Measurements from ENCODE around the gene ABHD16A.

ABHD16A gene

DNA sequence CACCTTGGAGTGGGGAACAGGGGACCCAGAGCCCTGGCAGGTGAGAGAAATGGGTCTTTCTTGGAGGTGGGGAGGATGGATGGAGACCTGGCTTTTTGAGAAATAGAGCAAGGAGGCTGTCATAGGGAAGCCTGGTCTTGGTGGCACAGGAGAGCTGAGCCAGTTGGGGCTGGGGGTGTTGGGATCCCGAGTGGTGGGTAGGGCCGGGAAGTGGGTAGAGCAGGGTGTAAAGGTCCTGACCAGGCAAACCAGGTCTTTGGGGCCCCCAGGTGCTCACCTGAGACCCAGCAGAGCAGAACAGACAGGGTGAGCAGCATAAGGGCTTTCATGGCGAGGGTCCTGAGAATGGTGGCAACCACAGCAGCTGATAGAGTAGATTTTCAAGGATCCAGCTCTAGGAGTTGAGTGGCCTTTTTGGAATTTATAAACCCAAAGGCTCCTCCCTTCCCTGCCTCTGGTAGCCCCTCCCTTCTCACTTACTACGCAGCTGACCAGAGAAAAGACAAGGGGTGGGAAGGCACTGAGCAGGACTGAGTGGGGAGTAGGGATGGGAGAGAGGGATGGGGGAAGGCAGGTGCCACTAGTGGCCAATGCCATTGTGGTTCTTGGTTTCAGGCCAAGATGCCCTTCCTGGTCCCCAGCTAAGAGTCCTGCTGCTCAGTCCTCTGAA, 18.4 kb upstream of the ABHD16A start, which contains the start of gene LY6G6C:
Gene LY6G6C, minus strand, starts transcription at position 396 of the 670 bp plus-strand sequence. Its CDS starts 67 bp downstream, at position 329.
- TF ChIP-seq, protein P1, sequence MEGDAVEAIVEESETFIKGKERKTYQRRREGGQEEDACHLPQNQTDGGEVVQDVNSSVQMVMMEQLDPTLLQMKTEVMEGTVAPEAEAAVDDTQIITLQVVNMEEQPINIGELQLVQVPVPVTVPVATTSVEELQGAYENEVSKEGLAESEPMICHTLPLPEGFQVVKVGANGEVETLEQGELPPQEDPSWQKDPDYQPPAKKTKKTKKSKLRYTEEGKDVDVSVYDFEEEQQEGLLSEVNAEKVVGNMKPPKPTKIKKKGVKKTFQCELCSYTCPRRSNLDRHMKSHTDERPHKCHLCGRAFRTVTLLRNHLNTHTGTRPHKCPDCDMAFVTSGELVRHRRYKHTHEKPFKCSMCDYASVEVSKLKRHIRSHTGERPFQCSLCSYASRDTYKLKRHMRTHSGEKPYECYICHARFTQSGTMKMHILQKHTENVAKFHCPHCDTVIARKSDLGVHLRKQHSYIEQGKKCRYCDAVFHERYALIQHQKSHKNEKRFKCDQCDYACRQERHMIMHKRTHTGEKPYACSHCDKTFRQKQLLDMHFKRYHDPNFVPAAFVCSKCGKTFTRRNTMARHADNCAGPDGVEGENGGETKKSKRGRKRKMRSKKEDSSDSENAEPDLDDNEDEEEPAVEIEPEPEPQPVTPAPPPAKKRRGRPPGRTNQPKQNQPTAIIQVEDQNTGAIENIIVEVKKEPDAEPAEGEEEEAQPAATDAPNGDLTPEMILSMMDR (IDR thresholded peaks at IDR 0.05; ENCODE audit: control insufficient read depth, insufficient read depth, low read depth, low read length, missing control alignments) = no peak
- no peak for DNase-seq (ENCODE audit: low read depth)
- H3K4me3 ChIP-seq (ENCODE audit: control insufficient read depth, low read depth, low read length) = no peak within 1 kb of the TSS

- DNase-seq (ENCODE audit: low read depth) = no peak
- TF ChIP-seq, protein P1 (IDR thresholded peaks at IDR 0.05; ENCODE audit: control insufficient read depth, insufficient read depth, low read depth, low read length, missing control alignments) = no peak
- no peak overlapping the region for H3K4me3 ChIP-seq (ENCODE audit: control insufficient read depth, low read depth, low read length)
These were observed 17.2 kb upstream of the ABHD16A start for GRCh38 chr6:31720196-31720770.

DNA sequence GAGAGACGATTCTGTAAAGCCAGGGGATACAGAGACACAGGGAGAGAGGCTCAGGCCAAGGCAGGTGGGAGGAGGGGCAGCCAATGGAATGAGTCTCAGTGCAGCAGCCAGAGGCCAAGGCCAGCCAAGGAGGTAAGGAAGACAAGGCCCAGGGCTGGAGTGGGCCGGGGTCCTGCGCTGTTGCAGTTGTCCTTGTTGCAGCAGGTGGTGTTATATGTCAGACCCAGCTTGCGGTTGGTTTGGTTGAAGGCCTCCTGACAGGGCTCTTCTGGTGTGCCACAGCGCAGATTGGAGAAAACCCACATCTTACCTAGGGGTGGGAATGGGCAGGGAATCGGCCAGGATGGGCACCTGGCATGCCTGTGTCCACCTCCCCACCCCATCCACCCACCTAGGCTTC, 15.9 kb upstream of the ABHD16A start:
- DNase-seq (ENCODE audit: low read depth) = no peak
- TF ChIP-seq, protein P1 (IDR thresholded peaks at IDR 0.05; ENCODE audit: control insufficient read depth, insufficient read depth, low read depth, low read length, missing control alignments) = no peak
- H3K4me3 ChIP-seq (ENCODE audit: control insufficient read depth, low read depth, low read length) = no peak overlapping the region

GRCh38 chr6:31718265-31718664, 15.1 kb upstream of the ABHD16A start:
- DNase-seq (ENCODE audit: low read depth) = no peak
- H3K4me3 ChIP-seq (ENCODE audit: control insufficient read depth, low read depth, low read length) = no peak overlapping the region
- TF ChIP-seq, protein P1 (IDR thresholded peaks at IDR 0.05; ENCODE audit: control insufficient read depth, insufficient read depth, low read depth, low read length, missing control alignments) = no peak

DNA sequence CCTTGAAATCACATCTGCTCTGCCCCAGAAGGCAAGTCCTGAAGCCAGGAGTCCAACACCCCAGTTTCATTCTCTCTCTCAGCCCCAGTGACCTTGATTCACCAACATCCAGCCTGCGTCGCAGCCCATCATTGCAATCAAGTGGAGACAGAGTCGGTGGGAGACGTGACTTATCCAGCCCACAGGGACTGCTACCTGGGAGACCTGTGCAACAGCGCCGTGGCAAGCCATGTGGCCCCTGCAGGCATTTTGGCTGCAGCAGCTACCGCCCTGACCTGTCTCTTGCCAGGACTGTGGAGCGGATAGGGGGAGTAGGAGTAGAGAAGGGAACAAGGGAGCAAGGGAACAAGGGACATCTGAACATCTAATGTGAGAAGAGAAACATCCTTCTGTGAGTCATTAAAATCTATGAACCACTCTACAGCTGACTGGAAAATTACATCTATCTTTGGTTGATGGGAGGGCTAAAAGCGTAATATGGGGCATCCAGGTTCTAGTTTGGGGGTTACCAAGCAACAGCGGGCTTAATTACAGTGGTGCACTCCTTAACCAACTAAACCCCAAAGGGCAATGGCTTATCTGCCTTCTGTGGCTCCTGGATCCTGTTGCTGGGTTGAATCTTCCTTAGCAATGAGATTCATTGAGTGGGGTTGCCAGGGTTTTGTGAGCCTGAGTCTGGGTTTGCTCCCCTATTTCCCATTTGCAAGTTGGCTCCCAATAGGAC, 14.5 kb upstream of the ABHD16A start:
- TF ChIP-seq, protein P1 (IDR thresholded peaks at IDR 0.05; ENCODE audit: control insufficient read depth, insufficient read depth, low read depth, low read length, missing control alignments) = no peak
- no peak for DNase-seq (ENCODE audit: low read depth)
- no peak overlapping the region for H3K4me3 ChIP-seq (ENCODE audit: control insufficient read depth, low read depth, low read length)

- DNase-seq (ENCODE audit: low read depth) = no peak
- TF ChIP-seq, protein P1 (IDR thresholded peaks at IDR 0.05; ENCODE audit: control insufficient read depth, insufficient read depth, low read depth, low read length, missing control alignments) = no peak
- H3K4me3 ChIP-seq (ENCODE audit: control insufficient read depth, low read depth, low read length) = no peak within 1 kb of the TSS
These were observed 12.2 kb upstream of the ABHD16A start, which contains the start of gene LY6G6D for GRCh38 chr6:31715022-31715958. Gene LY6G6D (plus strand): TSS chr6:31715348. CDS start chr6:31715356, 8 bp downstream.

Data from AG09309 (cell line).